ENCODE data around the gene PHACTR2. TPM values are rescaled to one million over a fixed set of nuclear protein-coding genes. Genes with fewer than 3 reads are reported as not detected.

The PHACTR2 gene
- total and polyA plus RNA-seq, 3 donors from 2014 or later, result 18.3 to 121 (median 102) TPM

DNA sequence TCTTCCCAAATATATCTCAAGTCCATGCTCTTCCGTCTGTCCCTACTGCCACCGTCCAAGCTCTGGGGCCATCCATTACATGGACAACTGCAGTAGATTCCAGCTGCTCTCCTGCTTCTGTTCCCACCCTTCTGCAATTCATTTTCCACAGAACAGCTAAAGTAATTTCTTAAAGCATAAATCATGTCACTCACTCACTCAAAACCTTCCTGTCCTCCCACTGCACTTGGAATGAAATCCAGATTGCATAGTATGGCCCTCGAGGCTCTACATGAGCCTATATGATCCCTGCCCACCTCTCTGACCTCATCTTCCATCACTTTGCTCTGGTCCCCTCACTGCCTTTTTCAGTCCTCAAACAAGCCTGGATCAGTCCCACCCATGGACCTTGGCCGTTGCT, 10.9 kb downstream of the PHACTR2 start:
- H3K4me1 ChIP-seq, result peaks cover 26% of the 10 kb centered on the region
- WGBS, 2 donors, result 83 to 87% methylated on average over 4 of the region's 4 CpGs
- peak overlapping the region in 1 of 2 donors; percentile 68 for H3K27ac ChIP-seq

DNA sequence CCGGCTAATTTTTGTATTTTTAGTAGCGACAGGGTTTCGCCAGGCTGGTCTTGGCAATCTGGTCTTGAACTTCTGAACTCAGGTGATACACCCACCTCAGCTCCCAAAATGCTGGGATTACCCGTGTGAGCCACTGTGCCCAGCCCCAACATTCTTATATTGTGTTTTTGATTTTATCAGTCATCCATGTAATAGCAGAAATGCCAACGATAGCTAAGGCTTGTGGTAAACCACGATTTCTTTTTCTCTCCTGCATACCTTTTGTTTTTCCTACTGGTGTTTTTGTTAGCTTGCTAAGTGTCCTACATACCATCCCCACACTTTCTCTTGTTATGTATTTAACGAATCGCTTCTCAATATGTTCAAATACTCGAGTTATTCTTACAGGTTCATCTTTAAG, 12.1 kb downstream of the PHACTR2 start:
- Histone ChIP-seq H3K9me3 (no peaks in the 10 kb centered on the region), H3K36me3 (ENCODE audit: low read depth, missing control alignments) (no peaks in the 10 kb centered on the region), H3K27ac (peak overlapping the region; percentile 35 to 38), H3K4me1 (peaks cover 27% of the 10 kb centered on the region), H3K27me3 (no peaks in the 10 kb centered on the region), H3K4me3 (no peak overlapping the region)
- no peak for DNase-seq
- intact Hi-C loops (cut with DNase I; ENCODE audit: low total_unique reads), result no loop called here
- 88% methylated on average over 9 of the region's 9 CpGs for WGBS, 2 donors
- no peak for TF ChIP-seq POLR2A (IDR thresholded peaks at IDR 0.05)
- TF ChIP-seq, protein P1, sequence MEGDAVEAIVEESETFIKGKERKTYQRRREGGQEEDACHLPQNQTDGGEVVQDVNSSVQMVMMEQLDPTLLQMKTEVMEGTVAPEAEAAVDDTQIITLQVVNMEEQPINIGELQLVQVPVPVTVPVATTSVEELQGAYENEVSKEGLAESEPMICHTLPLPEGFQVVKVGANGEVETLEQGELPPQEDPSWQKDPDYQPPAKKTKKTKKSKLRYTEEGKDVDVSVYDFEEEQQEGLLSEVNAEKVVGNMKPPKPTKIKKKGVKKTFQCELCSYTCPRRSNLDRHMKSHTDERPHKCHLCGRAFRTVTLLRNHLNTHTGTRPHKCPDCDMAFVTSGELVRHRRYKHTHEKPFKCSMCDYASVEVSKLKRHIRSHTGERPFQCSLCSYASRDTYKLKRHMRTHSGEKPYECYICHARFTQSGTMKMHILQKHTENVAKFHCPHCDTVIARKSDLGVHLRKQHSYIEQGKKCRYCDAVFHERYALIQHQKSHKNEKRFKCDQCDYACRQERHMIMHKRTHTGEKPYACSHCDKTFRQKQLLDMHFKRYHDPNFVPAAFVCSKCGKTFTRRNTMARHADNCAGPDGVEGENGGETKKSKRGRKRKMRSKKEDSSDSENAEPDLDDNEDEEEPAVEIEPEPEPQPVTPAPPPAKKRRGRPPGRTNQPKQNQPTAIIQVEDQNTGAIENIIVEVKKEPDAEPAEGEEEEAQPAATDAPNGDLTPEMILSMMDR (IDR thresholded peaks at IDR 0.05), result no peak

More for the DNA sequence above, 10.9 kb downstream of the PHACTR2 start:
- DNase-seq, result no peak
- TF ChIP-seq POLR2A (IDR thresholded peaks at IDR 0.05), result no peak
- TF ChIP-seq, protein P1 (IDR thresholded peaks at IDR 0.05), result no peak
- no peak overlapping the region for H3K4me3 ChIP-seq
- intact Hi-C loops (cut with DNase I; ENCODE audit: low total_unique reads), result no loop called here
- no peaks in the 10 kb centered on the region for H3K27me3 ChIP-seq
- no peaks in the 10 kb centered on the region for H3K9me3 ChIP-seq
- H3K36me3 ChIP-seq (ENCODE audit: low read depth, missing control alignments), result no peaks in the 10 kb centered on the region

DNA sequence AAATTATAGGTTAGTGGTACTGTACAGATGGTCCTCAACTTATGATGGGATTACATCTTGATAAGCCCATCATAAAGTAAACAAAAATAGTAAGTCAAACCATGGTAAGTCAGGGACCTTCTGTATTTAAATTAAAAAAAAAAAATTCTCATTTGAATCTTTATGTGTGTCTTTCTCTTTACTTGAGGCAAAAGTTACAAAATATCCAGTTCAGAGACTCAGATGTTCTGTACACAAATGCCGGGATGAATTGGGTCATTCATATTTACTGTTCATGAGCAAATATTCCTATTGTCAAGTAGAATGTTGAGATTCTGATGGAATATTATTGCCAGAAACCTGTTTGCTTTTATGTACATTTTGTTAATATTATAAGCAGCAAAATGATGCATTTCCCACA, 13.4 kb downstream of the PHACTR2 start:
- H3K27ac ChIP-seq, result peak overlapping the region; percentile 38 to 63
- H3K9me3 ChIP-seq, result no peaks in the 10 kb centered on the region
- no peaks in the 10 kb centered on the region for H3K27me3 ChIP-seq
- H3K4me3 ChIP-seq, result no peak overlapping the region
- WGBS, 2 donors, result 38 to 42% methylated on average over 1 of the region's 1 CpG
- no peak for DNase-seq
- TF ChIP-seq, protein P1 (IDR thresholded peaks at IDR 0.05), result no peak
- no peak for TF ChIP-seq POLR2A (IDR thresholded peaks at IDR 0.05)
- H3K4me1 ChIP-seq, result peaks cover 41% of the 10 kb centered on the region
- intact Hi-C loops (cut with DNase I; ENCODE audit: low total_unique reads), result no loop called here
- H3K36me3 ChIP-seq (ENCODE audit: low read depth, missing control alignments), result no peaks in the 10 kb centered on the region

DNA sequence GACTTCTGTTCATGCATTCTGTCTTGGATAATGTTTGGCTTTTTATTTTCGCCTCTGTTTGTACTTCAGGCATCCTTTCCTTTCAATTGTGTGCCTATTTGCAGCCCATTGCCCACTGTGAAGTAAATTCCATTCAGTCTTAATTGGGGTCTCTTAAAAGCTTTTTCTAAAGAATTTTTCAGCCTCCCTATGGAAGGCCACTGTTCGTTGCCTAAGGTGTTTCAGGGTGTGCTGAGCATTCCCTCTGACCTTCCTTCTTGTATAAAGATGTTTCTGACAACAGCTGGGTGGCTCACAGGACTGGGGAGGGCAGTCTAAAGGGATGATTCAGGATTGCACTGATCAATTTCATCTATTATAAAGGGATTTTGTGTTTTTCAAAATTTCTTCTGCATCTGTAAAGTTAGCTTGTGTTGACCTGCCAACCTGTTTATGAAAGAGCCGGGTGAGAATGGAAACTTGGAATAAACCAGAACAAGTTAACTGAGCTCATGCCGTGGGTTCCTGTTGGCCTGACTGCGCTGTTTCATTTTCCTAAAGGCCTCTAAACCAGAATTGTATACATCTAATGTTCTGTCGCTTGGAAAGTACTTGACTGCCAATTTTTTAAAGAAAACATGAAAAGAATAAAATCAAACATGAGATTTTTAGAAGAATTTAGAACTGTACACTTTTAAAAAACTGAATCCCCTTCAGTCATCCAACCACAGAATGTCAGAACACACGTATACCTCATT, 14.3 kb downstream of the PHACTR2 start:
- intact Hi-C loops (cut with DNase I; ENCODE audit: low total_unique reads), result no loop called here

More for the DNA sequence above, 14.3 kb downstream of the PHACTR2 start:
- Histone ChIP-seq H3K36me3 (ENCODE audit: low read depth, missing control alignments) (no peaks in the 10 kb centered on the region), H3K27me3 (no peaks in the 10 kb centered on the region), H3K27ac (peak overlapping the region; percentile 38 to 63), H3K4me1 (peaks cover 49% of the 10 kb centered on the region), H3K9me3 (no peaks in the 10 kb centered on the region), H3K4me3 (no peak overlapping the region)
- no peak for TF ChIP-seq POLR2A (IDR thresholded peaks at IDR 0.05)
- TF ChIP-seq, protein P1 (IDR thresholded peaks at IDR 0.05), result no peak
- DNase-seq, result no peak
- 63% methylated on average over 7 of the region's 7 CpGs for WGBS, 2 donors

Measured in testis (tissue), 3 donors.